Measurements from ENCODE around the gene MTERF1.

MTERF1 gene

GRCh38 chr7:91835091-91835825, 45.2 kb downstream of the MTERF1 start:
- DNase-seq (ENCODE audit: low read depth in 2 of 2, low spot score in 1 of 2) = no peak

DNA sequence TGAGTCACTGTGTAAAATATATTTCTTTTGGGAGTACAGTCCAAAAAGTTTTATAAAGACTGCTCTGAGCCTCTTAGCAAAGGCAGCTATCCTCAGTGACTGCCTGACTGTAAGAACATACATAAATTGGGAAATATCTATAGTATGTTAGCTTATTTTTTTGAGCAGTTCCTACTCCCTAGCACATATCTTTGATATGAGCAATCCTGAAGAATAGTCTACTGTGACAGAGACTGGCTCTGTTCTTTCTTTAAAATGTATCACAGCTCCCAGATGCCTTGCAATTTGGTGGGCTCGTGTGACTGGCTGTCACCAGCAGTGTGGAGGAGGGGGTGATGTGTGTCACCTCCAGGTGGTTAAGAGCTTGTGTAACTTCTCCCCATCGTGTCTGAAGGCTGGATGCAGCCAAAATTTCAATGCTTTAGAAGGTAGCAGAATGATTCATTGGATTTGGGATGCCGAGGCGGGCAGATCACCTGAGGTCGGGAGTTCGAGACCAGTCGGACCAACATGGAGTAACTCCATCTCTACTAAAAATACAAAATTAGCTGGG, 47.9 kb downstream of the MTERF1 start:
- no peak for DNase-seq (ENCODE audit: low read depth in 2 of 2, low spot score in 1 of 2)

- no peak for DNase-seq (ENCODE audit: low read depth in 2 of 2, low spot score in 1 of 2)
Measured at GRCh38 chr7:91827169-91827568, 53.3 kb downstream of the MTERF1 start.

DNA sequence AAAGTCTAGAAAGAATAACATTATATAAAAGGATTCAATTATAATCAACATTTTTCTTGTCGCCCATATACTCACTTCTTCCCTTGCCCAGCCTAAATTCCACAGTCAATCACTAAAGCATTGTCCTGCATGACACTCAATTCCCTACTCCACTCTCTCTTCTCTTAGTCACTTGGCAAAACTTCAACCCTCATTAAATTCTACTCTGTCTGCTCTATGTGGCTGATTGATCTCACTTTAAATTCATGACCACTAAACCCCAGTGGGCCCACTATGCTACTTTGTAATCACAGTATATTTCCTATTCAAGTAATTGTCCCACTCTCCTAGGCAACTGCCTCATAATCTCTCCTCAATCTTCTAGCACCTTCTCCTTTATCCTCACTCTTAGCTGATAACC, 54.1 kb downstream of the MTERF1 start:
- DNase-seq (ENCODE audit: low read depth in 2 of 2, low spot score in 1 of 2) = no peak

DNA sequence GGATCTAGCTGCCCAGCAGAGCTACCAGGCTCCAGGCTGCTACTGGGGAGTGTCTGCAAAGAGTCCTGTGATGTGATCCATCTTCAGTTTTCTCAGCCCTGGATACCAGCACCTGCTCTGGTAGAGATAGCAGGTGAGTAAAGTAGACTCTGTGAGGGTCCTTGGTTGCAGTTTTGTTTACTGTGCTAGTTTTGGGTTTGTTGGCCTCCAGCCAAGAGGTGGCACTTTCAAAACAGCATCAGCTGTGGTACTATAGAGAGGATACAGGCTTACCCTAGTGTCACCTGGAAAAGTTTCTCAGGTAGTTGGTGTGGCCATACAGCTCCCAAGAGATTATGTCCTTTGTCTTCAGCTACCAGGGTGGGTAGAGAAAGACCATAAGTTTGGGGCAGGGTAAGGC, 56.3 kb downstream of the MTERF1 start:
- no peak for DNase-seq (ENCODE audit: low read depth in 2 of 2, low spot score in 1 of 2)
